GM03348 (cell line): Measurements from ENCODE around the gene C1orf210.

ENCODE experiments used
- DNase-seq: peaks from one replicate; pipeline ENCODE4 v3.0.0; 2012; ENCODE audit warnings: low spot score

C1orf210 gene

DNA sequence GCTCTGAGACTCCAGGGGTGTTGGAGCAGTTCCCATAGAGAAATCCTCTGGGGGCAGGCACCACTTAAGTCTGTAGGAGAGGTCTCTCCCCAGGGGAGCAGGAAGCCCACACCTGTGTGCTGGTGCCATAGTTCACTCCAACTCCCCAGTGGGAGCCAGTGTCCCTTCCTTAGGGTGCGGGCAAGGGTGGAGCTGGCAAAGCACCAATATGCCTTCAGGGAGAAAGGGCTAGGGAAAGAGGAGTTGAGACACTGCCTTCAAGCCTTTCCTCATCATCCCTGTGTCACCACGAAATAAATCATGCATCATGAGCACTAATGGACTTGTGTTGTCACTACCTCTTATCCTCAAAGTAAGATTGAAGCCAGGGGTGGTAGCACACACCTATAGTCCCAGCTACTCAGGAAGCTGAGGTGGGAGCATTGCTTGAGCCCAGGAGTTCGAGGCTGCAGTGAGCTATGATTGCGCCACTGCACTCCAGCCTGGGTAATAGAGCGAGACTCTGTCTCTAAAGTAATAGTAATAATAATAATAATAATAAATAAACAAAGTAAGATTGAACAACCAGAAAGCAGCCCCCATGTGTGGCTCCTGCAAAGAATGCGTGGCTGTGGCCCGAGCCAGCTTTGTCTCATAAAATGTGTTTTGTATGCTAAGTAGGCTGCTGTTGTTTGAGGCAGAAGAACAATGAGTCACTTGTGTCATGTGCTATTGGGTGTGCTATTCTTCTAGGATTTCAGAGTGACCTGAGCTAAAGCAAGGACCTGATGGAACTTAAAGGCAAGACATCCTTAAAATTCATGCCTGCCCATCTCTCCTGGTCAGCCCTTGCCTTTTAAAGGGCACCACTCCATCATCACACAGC is 8.7 kb upstream of the C1orf210 start:
- DNase-seq: peak; percentile 64

GRCh38 chr1:43293176-43293575 is 7.8 kb upstream of the C1orf210 start:
- no peak for DNase-seq

DNA sequence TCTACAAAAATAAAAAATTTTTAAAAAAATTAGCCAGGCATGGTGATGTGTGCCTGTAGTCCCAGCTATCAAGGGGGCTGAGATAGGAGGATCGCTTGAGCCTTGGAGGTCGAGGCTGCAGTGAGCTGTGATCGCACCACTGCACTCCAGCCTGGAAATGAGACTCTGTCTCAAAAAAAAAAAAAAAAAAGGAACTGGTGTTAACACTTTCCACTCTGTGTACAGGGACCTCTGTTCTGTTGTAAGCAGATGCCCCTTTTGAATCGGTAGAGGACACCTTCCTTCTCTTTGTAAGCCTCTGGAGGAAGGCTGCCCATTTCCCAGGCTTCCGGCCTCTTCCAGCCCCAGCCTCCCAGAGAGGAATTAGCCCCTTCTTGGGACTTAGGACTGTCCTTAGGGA is 7.3 kb upstream of the C1orf210 start:
- no peak for DNase-seq

GRCh38 chr1:43292216-43292615 is 6.8 kb upstream of the C1orf210 start:
- DNase-seq: no peak

GRCh38 chr1:43288785-43289706 is 3.7 kb upstream of the C1orf210 start:
- DNase-seq: no peak

GRCh38 chr1:43288058-43288784 is 2.8 kb upstream of the C1orf210 start:
- no peak for DNase-seq

- no peak for DNase-seq
These were observed 1.2 kb upstream of the C1orf210 start for GRCh38 chr1:43286533-43286932.

DNA sequence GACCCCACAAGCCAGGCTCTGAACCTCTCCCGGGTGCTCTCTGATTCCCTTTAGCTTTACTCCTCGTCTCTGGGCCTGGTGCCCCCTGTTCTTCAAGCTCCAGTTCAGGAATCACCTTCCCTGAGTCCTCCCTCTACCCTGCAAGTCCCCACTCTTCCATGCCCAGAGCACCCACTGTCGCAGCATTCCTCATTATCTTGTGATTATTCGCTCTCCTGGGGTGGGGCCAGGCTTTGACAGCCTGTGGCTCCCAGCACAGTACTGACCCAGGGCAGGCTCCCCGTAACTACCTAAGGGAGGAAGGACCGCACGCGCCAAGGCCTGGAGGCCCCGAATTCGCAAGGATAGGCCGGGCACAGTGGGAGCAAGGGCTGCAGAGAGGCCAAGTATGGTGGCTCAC is 734 bp upstream of the C1orf210 start:
- no peak for DNase-seq

GRCh38 chr1:43284546-43285110 is 753 bp downstream of the C1orf210 start:
- DNase-seq: no peak

DNA sequence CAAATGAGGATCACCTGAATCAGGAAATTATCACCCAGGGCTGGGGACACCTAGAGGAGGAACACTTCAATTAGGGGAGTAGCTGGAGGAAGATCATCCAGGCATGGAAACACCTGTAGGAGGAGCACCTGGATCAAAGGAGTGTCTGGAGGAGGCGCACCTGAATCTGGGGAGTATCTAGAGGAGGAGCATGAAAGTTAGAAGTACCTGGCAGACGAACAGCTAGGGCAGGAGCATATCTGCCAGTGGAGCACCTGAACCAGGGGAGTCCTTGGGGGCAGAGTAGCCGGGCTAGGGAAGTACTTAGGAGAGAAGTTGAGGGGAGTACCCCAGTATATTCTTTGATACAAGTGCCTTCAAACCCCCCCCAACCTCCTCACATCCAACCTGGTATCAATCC is 1.3 kb downstream of the C1orf210 start:
- no peak for DNase-seq

DNA sequence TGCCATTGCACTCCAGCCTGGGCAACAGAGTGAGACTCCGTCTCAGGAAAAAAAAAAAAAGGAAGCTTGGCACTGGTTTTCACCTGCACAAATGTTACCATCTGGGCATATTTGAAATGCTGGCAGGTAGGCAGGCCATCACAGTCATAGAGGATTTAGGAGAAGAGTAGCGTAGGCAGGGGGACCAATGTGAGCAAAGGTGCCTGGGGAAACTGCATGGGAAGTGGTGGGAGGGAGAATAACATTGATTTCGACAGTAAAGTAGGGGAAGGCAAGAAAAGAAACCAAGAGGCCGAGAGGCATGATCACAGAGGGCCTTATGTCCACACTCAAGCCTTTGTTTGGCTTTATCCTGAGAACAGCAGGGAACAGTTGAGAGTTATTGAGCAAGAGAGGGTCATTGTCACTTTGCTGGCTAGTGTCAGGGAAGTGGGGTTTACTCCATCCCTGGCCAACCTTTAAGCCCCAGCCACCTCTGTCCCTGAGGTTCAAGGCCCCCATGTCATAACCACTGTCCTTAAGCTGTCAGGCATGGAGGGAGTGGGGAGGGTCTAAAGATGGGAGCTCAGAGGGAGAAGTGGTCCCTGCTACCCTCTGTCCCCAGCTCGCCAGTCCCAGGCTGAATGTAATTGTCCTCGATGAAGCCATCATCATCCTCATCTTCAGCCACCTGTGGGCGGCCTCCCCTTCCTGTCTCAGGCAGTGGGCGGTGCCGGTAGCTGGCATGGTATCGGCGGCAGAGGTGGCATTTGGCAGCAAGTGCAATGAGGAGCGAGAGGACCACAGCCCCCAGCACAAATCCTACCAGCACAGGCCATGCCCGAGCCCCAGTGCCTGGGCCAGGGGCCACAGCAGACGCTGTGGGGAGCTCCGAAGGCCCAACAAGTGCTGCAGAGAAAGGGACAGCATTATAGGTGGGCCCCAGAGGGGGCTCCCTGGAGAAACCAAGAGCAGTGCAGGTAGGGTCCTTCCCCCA is 2.9 kb downstream of the C1orf210 start:
- no peak for DNase-seq

GRCh38 chr1:43280692-43281091 is 4.7 kb downstream of the C1orf210 start:
- no peak for DNase-seq

- no peak for DNase-seq
These were observed 5.7 kb downstream of the C1orf210 start for GRCh38 chr1:43279666-43280065.

DNA sequence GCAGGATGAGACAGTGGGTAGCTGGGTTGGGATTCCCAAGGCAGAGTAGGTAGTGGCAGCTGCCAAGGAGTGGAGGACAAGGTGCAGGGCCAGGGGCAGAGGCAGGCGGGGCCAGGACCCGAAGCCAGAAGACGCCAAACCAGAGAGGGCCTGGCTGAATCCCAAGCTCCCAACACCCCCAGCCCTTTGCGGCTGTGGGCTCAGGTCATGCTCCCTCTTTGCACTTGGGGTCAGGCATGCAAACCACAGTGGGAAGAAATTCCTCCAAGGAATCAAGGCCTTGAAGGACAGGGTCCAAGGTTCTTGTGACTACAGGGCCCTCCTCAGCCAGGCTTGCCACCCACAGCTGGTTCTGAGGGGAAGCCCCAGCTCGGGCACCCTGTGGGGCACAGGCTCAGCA is 6.2 kb downstream of the C1orf210 start:
- no peak for DNase-seq

DNA sequence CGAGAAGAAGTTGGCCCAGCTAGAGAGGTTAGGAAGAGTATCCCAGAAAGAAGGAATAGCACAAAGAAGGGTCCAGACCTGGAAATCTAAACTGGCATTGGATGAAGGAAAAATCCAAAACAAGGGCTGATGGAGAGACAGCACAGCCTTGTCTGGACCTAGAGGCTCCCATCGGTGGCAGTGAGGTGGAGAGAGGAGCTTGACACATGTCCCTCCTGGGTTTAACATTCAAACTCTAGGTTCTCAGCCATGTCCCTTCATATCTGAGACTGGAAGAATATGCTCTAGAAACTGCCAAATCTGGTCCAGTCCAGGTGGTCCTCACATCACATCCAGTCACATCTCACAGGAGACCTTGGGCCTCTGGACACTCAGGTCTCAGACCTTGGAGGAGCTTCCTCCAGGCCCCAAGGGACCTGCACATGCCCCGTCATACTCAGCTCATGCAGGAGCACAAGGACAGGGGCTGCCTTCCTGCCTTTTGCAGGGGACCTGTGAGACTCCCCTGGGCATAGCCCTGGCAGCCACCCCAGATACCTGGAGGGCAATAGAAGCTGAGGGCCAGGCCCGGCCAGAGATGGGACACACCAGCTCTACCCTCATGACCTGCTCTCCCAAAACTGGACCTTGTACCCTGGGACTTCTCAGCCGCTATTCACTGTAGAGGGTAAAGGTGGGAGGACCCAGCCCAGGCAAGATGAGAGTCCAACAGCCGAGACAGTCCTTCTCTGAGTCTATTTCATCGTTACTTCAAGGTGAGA is 8.1 kb downstream of the C1orf210 start:
- DNase-seq: no peak

GRCh38 chr1:43276673-43277072 is 8.7 kb downstream of the C1orf210 start:
- no peak for DNase-seq

DNA sequence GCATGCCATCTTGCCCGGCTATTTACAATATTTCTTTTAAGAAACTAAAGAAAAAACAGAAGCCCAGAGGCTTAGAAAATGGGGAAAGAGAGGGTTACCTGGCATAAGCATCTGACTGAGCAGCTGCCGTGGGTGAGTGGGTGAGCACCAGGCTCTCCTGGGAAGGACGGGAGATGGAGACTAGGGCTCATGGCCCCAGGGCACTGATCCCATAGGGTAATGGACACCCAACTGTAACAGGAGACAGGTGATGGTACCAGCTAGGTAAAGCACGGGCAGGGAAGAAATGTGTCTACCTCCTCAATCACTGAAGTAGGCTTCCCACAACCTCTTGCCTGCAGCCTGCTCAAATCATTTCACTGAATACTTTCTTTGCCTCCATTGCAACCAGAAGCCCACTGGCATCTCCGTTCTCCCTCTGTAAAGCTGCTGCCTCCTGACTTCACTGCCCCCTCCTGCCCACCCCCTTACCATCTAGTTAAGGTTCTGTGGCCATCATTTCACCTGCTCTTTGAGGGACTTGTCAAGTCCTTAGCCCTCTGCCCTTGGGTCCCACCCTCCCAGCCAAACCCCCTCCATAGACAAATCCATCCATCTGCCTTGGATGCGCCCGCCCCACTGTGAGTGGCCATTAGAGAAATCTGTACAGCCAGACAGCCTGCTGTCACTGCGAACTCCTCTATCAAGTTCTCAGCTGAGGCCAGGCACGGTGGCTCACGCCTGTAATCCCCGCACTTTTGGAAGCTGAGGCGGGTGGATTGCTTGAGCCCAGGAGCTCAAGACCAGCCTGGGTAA is 9.4 kb downstream of the C1orf210 start:
- no peak for DNase-seq

GRCh38 chr1:43274804-43275180 is 10.6 kb downstream of the C1orf210 start:
- DNase-seq: no peak

DNA sequence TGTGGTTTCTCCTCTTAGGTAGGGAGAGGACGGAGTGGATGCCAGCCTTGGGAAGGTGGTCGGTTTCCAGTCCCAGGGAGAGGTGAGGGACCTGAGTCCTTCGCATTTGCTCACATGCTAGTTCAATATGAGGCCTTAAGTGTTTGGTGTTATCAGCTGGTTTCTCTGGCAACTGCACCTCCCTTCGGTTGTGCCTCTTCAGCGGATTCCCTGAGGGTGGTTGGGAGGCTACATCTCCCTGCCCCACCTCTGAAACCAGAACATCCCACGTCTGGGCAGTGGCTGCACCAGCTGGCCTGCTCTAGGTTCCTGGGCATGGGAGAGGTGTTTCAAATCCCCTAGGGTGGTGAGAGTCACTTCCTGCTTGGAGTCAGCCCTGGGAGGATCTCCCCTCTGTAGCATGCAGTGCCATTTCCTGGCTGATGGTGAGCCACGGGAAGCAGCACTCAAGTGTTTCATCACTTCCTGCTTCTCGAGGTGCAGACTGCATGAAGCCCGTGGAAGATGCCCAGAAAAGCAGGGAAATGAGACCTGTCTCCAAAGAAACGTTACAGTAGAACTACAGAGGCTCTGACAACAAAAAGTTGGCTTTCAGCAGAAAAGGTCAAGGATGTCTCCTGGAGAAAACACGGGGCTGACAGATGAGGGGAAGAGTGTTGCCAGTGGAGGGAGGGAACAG is 11.1 kb downstream of the C1orf210 start:
- DNase-seq: no peak
